ENCODE data around the gene TRPM3. TPM values are rescaled to one million over a fixed set of nuclear protein-coding genes. Genes with fewer than 3 reads are reported as not detected.

TRPM3 gene
- total and polyA plus RNA-seq, 9 of the 15 experiments (the other 6 are each of a cell fraction or from before 2014, with no cell fraction given): 0.04 TPM; not detected in 8

DNA sequence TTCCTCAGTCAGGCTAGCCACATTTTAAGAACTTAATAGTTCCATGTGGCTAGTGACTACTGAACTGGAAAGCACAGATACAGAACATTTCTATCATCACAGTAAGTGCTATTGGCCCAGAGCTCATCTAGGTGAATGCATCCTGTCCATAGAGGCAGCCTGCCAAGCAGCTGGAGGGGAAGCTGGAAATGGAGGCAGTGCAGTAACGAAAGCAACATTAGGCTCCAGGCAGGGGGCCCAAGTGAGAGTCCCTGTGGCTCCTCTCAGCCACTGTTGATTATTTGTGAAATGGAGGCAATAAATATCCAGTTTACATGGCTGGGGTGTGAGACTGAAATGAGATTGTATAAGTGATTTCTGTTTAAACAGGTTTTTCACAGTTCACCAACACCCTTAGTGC, 479.8 kb downstream of the TRPM3 start:
- in situ Hi-C loops (cut with MboI): no loop called here
- no peak for TF ChIP-seq ZNF408 (CRISPR knock-in tag; IDR thresholded peaks at IDR 0.05; ENCODE audit: low read depth)
- no peak for TF ChIP-seq ZNF143 (CRISPR knock-in tag; IDR thresholded peaks at IDR 0.05)
- no peak for TF ChIP-seq ZNF707 (CRISPR knock-in tag; conservative IDR thresholded peaks at IDR 0.05)
- TF ChIP-seq NR3C1 (CRISPR knock-in tag; IDR thresholded peaks at IDR 0.05): no peak
- TF ChIP-seq ZC3H11A (IDR thresholded peaks at IDR 0.05; ENCODE audit: low read depth, low read length): no peak
- TF ChIP-seq HDAC6 (IDR thresholded peaks at IDR 0.05; ENCODE audit: low read depth, low read length): no peak
- TF ChIP-seq, protein P1, sequence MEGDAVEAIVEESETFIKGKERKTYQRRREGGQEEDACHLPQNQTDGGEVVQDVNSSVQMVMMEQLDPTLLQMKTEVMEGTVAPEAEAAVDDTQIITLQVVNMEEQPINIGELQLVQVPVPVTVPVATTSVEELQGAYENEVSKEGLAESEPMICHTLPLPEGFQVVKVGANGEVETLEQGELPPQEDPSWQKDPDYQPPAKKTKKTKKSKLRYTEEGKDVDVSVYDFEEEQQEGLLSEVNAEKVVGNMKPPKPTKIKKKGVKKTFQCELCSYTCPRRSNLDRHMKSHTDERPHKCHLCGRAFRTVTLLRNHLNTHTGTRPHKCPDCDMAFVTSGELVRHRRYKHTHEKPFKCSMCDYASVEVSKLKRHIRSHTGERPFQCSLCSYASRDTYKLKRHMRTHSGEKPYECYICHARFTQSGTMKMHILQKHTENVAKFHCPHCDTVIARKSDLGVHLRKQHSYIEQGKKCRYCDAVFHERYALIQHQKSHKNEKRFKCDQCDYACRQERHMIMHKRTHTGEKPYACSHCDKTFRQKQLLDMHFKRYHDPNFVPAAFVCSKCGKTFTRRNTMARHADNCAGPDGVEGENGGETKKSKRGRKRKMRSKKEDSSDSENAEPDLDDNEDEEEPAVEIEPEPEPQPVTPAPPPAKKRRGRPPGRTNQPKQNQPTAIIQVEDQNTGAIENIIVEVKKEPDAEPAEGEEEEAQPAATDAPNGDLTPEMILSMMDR (IDR thresholded peaks at IDR 0.05 in 2 of 3, conservative IDR thresholded peaks at IDR 0.05 in 1 of 3; ENCODE audit: insufficient read depth in 2 of 3, low read depth in 1 of 3, low read length in 3 of 3): no peak
- TF ChIP-seq ZNF551 (CRISPR knock-in tag; IDR thresholded peaks at IDR 0.05): no peak
- no peak for TF ChIP-seq TCF15 (CRISPR knock-in tag; IDR thresholded peaks at IDR 0.05)
- TF ChIP-seq GATA2 (CRISPR knock-in tag; IDR thresholded peaks at IDR 0.05): no peak
- no peak for TF ChIP-seq CBX8 (IDR thresholded peaks at IDR 0.05; ENCODE audit: borderline replicate concordance, extremely low read depth, low read depth, low read length, poor library complexity, severe bottlenecking)
- TF ChIP-seq FOXJ3 (CRISPR knock-in tag; IDR thresholded peaks at IDR 0.05): no peak
- TF ChIP-seq TGIF2 (CRISPR knock-in tag; IDR thresholded peaks at IDR 0.05): no peak
- TF ChIP-seq ZNF717 (CRISPR knock-in tag; IDR thresholded peaks at IDR 0.05): no peak
- TF ChIP-seq ZNF24 (IDR thresholded peaks at IDR 0.05): no peak
- TF ChIP-seq NR2C2 (CRISPR knock-in tag; IDR thresholded peaks at IDR 0.05): no peak
- TF ChIP-seq NR2C2 (tag; IDR thresholded peaks at IDR 0.05): no peak
- no peak for TF ChIP-seq GABPB1 (CRISPR knock-in tag; IDR thresholded peaks at IDR 0.05)
- no peak overlapping the region for H3K9ac ChIP-seq (ENCODE audit: insufficient read depth in 1 of 2, low read depth in 2 of 2, low read length in 2 of 2)
- POLR2A ChIA-PET: no interaction called here
- no peaks in the 10 kb centered on the region for H3K4me1 ChIP-seq (replicated peaks in 1 of 2; ENCODE audit: control insufficient read depth in 2 of 2, insufficient read depth in 2 of 2, low read length in 2 of 2)
- no peak for FAIRE-seq
- H3K9me1 ChIP-seq (ENCODE audit: control insufficient read depth, insufficient read depth, low read length): no peaks in the 10 kb centered on the region
- 0% methylated on average over 1 of the region's 1 CpG for WGBS (ENCODE audit: insufficient coverage, low coverage, missing lambda C conversion rate)
- CTCF ChIA-PET (ENCODE audit: low intra/inter-chr PET ratio): interaction anchor here (0.8 kb wide), 1 partner anchor 608 kb away, joined by 3 read pairs; no protein-coding TSS in a partner anchor
- no peaks in the 10 kb centered on the region for H3K79me2 ChIP-seq (ENCODE audit: control insufficient read depth, insufficient read depth, low read length)
- no peak overlapping the region for H3K4me3 ChIP-seq
- no peak for DNase-seq (ENCODE audit: extremely low read depth in 1 of 4, low spot score in 3 of 4)
- no peaks in the 10 kb centered on the region for H3K36me3 ChIP-seq (ENCODE audit: control insufficient read depth, insufficient read depth, low read length)
- no TSS peak for BruUV-seq (replicated peaks)
- no peak overlapping the region for H3K27ac ChIP-seq (ENCODE audit: extremely low read depth, low read depth, low read length)
- H3K9me3 ChIP-seq (replicated peaks; ENCODE audit: control insufficient read depth, insufficient read depth, low read depth, low read length): no peaks in the 10 kb centered on the region
- no peaks in the 10 kb centered on the region for H4K20me1 ChIP-seq (replicated peaks; ENCODE audit: control insufficient read depth, insufficient read depth, low read length)
- no peak overlapping the region for H3K4me2 ChIP-seq (ENCODE audit: insufficient read depth, low read length)
- intact Hi-C loops (cut with micrococcal nuclease): loop anchor here (2.0 to 5.0 kb wide), 3 partner anchors 286 to 607 kb away; no protein-coding TSS in a partner anchor
- no peak overlapping the region for H2AFZ ChIP-seq (ENCODE audit: low read depth, low read length)
- ATAC-seq: no peak
- no peaks in the 10 kb centered on the region; a peak in 1 of 5 replicates for H3K27me3 ChIP-seq (ENCODE audit: control insufficient read depth in 2 of 2, insufficient read depth in 2 of 2, low read length in 2 of 2)

Measured in K562 (cell line).